IPS DF 6.9 (cell line): ENCODE measurements around the gene STAMBP.

Experiments
- DNase-seq: peaks from one replicate; pipeline ENCODE4 v3.0.0-alpha.2; 2013; ENCODE audit warnings: low read depth, low spot score
- H3K27ac ChIP-seq: one replicate; pipeline ENCODE4 v1.5.1; 2013; ENCODE audit warnings: low read length, control low read depth
- H3K27me3 ChIP-seq: 2 replicates; pipeline ENCODE4 v1.6.1; 2013; ENCODE audit warnings: mild to moderate bottlenecking, low read length; ENCODE audit not compliant: control insufficient read depth, insufficient read depth
- H3K36me3 ChIP-seq: 2 replicates; pipeline ENCODE4 v1.6.1; 2013; ENCODE audit warnings: low read length; ENCODE audit not compliant: control insufficient read depth, insufficient read depth
- H3K4me1 ChIP-seq: 2 replicates; pipeline ENCODE4 v1.6.1; 2013; ENCODE audit warnings: low read length; ENCODE audit not compliant: control insufficient read depth, insufficient read depth
- H3K4me3 ChIP-seq: 2 replicates; pipeline ENCODE4 v1.5.1; 2013; ENCODE audit warnings: mild to moderate bottlenecking, low read length
- H3K9me3 ChIP-seq: 2 replicates; pipeline ENCODE4 v1.6.1; 2013; ENCODE audit warnings: low read length, inconsistent platforms; ENCODE audit not compliant: control insufficient read depth, insufficient read depth
- WGBS: extraction: QIAGEN DNeasy Blood & Tissue Kit; methylation state at CpG from one replicate; pipeline ENCODE4 v1.1.7; 2013; ENCODE audit warnings: mixed read lengths, missing lambda C conversion rate; ENCODE audit not compliant: insufficient read length, insufficient coverage; 5-methylcytosine and 5-hydroxymethylcytosine counted together

The STAMBP gene

GRCh38 chr2:73904952-73905351 lies 76.2 kb downstream of the STAMBP start:
- Histone ChIP-seq H3K9me3 (no peaks in the 10 kb centered on the region), H3K27ac (no peak overlapping the region), H3K36me3 (no peaks in the 10 kb centered on the region), H3K4me1 (no peaks in the 10 kb centered on the region), H3K4me3 (no peak overlapping the region), H3K27me3 (no peaks in the 10 kb centered on the region)
- no CpG with 5 or more reads among the region's 1 CpG for WGBS
- DNase-seq: no peak

GRCh38 chr2:73906847-73907505 lies 78.2 kb downstream of the STAMBP start:
- Histone ChIP-seq H3K27me3 (no peaks in the 10 kb centered on the region), H3K36me3 (no peaks in the 10 kb centered on the region), H3K27ac (no peak overlapping the region), H3K4me3 (no peak overlapping the region), H3K4me1 (no peaks in the 10 kb centered on the region), H3K9me3 (no peaks in the 10 kb centered on the region)
- no peak for DNase-seq
- no CpG with 5 or more reads among the region's 5 CpGs for WGBS

GRCh38 chr2:73907840-73908452 lies 79.2 kb downstream of the STAMBP start:
- WGBS: no CpG with 5 or more reads among the region's 5 CpGs
- no peak overlapping the region for H3K27ac ChIP-seq
- H3K4me3 ChIP-seq: no peak overlapping the region
- no peaks in the 10 kb centered on the region for H3K36me3 ChIP-seq
- peak; percentile 43 for DNase-seq
- H3K9me3 ChIP-seq: no peaks in the 10 kb centered on the region
- no peaks in the 10 kb centered on the region for H3K4me1 ChIP-seq
- no peaks in the 10 kb centered on the region for H3K27me3 ChIP-seq

- Histone ChIP-seq H3K27ac (no peak overlapping the region), H3K4me1 (no peaks in the 10 kb centered on the region), H3K27me3 (no peaks in the 10 kb centered on the region), H3K36me3 (no peaks in the 10 kb centered on the region), H3K4me3 (no peak overlapping the region), H3K9me3 (no peaks in the 10 kb centered on the region)
- no CpG with 5 or more reads among the region's 10 CpGs for WGBS
- no peak for DNase-seq
Observed at GRCh38 chr2:73908689-73909652, 80.2 kb downstream of the STAMBP start.

GRCh38 chr2:73910873-73911547 lies 82.2 kb downstream of the STAMBP start:
- H3K4me1 ChIP-seq: no peaks in the 10 kb centered on the region
- no CpG with 5 or more reads among the region's 6 CpGs for WGBS
- no peak for DNase-seq

GRCh38 chr2:73911548-73912208 lies 82.9 kb downstream of the STAMBP start:
- no peaks in the 10 kb centered on the region for H3K36me3 ChIP-seq
- no peak overlapping the region for H3K4me3 ChIP-seq
- WGBS: no CpG with 5 or more reads among the region's 8 CpGs
- H3K9me3 ChIP-seq: no peaks in the 10 kb centered on the region
- no peaks in the 10 kb centered on the region for H3K4me1 ChIP-seq
- DNase-seq: no peak
- H3K27me3 ChIP-seq: no peaks in the 10 kb centered on the region
- H3K27ac ChIP-seq: no peak overlapping the region

More at GRCh38 chr2:73910873-73911547, 82.2 kb downstream of the STAMBP start:
- Histone ChIP-seq H3K27me3 (no peaks in the 10 kb centered on the region), H3K4me3 (no peak overlapping the region), H3K36me3 (no peaks in the 10 kb centered on the region), H3K27ac (no peak overlapping the region), H3K9me3 (no peaks in the 10 kb centered on the region)

- no peak for DNase-seq
- Histone ChIP-seq H3K36me3 (no peaks in the 10 kb centered on the region), H3K27me3 (no peaks in the 10 kb centered on the region), H3K4me1 (no peaks in the 10 kb centered on the region), H3K27ac (no peak overlapping the region), H3K4me3 (no peak overlapping the region), H3K9me3 (no peaks in the 10 kb centered on the region)
- no CpG with 5 or more reads among the region's 8 CpGs for WGBS
Observed at GRCh38 chr2:73913414-73914054, 84.8 kb downstream of the STAMBP start.

- Histone ChIP-seq H3K9me3 (no peaks in the 10 kb centered on the region), H3K36me3 (no peaks in the 10 kb centered on the region), H3K27ac (no peak overlapping the region), H3K4me1 (no peaks in the 10 kb centered on the region), H3K27me3 (no peaks in the 10 kb centered on the region), H3K4me3 (no peak overlapping the region)
- DNase-seq: no peak
- no CpG with 5 or more reads among the region's 4 CpGs for WGBS
Observed at GRCh38 chr2:73914667-73915066, 85.9 kb downstream of the STAMBP start.

- H3K4me3 ChIP-seq: no peak overlapping the region
- no peaks in the 10 kb centered on the region for H3K36me3 ChIP-seq
- H3K9me3 ChIP-seq: no peaks in the 10 kb centered on the region
- no peak overlapping the region for H3K27ac ChIP-seq
- DNase-seq: no peak
- no peaks in the 10 kb centered on the region for H3K27me3 ChIP-seq
- no peaks in the 10 kb centered on the region for H3K4me1 ChIP-seq
- whole genome bisulfite sequencing: no CpG with 5 or more reads among the region's 5 CpGs
Observed at GRCh38 chr2:73915437-73915993, 86.8 kb downstream of the STAMBP start.
